GM23338 (cell line): Measurements from ENCODE around the gene CANX. TPM values are rescaled to one million over a fixed set of nuclear protein-coding genes. Genes with fewer than 3 reads are reported as not detected.

ENCODE experiments used
- ATAC-seq: fragments of 200-7000 bp; cut with Tn5 transposase; 3 replicates; pipeline ENCODE4 v1.9.1; 2020
- DNase-seq: peaks from one replicate; pipeline ENCODE4 v3.0.0-alpha.2; 2015; ENCODE audit warnings: low spot score
- H2AFZ ChIP-seq: fragments of 200-600 bp; sonication (generic); 2 replicates; pipeline ENCODE4 v1.8.0; 2016; ENCODE audit warnings: antibody characterized with exemption, mild to moderate bottlenecking, moderate library complexity
- H3F3A ChIP-seq: fragments of 200-600 bp; sonication (generic); replicated peaks from 2 replicates; pipeline ENCODE4 v1.8.0; 2017; ENCODE audit warnings: antibody characterized with exemption, mixed run types, low read depth
- H3K27ac ChIP-seq: fragments of 200-600 bp; sonication (generic); 2 replicates; pipeline ENCODE4 v1.6.1; 2016; ENCODE audit warnings: low read depth
- H3K27me3 ChIP-seq: fragments of 200-600 bp; sonication (generic); 2 replicates; pipeline ENCODE4 v1.8.0; 2016; ENCODE audit warnings: mild to moderate bottlenecking, mixed run types, moderate library complexity; ENCODE audit not compliant: insufficient read depth
- H3K36me3 ChIP-seq: fragments of 200-600 bp; sonication (generic); 2 replicates; pipeline ENCODE4 v1.8.0; 2016; ENCODE audit warnings: mild to moderate bottlenecking; ENCODE audit not compliant: insufficient read depth
- H3K4me1 ChIP-seq: fragments of 200-600 bp; sonication (generic); 2 replicates; pipeline ENCODE4 v1.8.0; 2016; ENCODE audit warnings: mild to moderate bottlenecking, moderate library complexity; ENCODE audit not compliant: insufficient read depth
- H3K4me2 ChIP-seq: fragments of 200-600 bp; sonication (generic); 2 replicates; pipeline ENCODE4 v1.7.1; 2017; ENCODE audit warnings: mixed run types
- H3K4me3 ChIP-seq: fragments of 200-600 bp; sonication (generic); 2 replicates; pipeline ENCODE4 v1.6.1; 2016; ENCODE audit warnings: mixed run types
- H3K79me2 ChIP-seq: fragments of 200-600 bp; sonication (generic); replicated peaks from 2 replicates; pipeline ENCODE4 v1.8.0; 2017; ENCODE audit warnings: mild to moderate bottlenecking; ENCODE audit not compliant: insufficient read depth
- H3K9me2 ChIP-seq: fragments of 200-600 bp; sonication (generic); 2 replicates; pipeline ENCODE4 v1.8.0; 2017; ENCODE audit not compliant: insufficient read depth
- H4K20me1 ChIP-seq: fragments of 200-600 bp; sonication (generic); replicated peaks from 2 replicates; pipeline ENCODE4 v1.8.0; 2017; ENCODE audit warnings: mild to moderate bottlenecking; ENCODE audit not compliant: insufficient read depth
- H3K27ac Mint-ChIP-seq: 2 replicates; pipeline ENCODE4 v1.8.0; 2020; ENCODE audit warnings: inconsistent platforms, mild to moderate bottlenecking, moderate library complexity, mixed read lengths
- H3K27me3 Mint-ChIP-seq: 3 replicates; pipeline ENCODE4 v1.8.0; 2022; ENCODE audit warnings: low read depth, mild to moderate bottlenecking, moderate library complexity, mixed read lengths, inconsistent platforms; ENCODE audit not compliant: insufficient read depth, poor library complexity
- H3K36me3 Mint-ChIP-seq: 3 replicates; pipeline ENCODE4 v1.8.0; 2021; ENCODE audit warnings: low read depth, mild to moderate bottlenecking, inconsistent platforms, moderate library complexity, mixed read lengths
- H3K4me1 Mint-ChIP-seq: 3 replicates; pipeline ENCODE4 v1.8.0; 2020; ENCODE audit warnings: mild to moderate bottlenecking, inconsistent platforms, mixed read lengths
- H3K4me3 Mint-ChIP-seq: 3 replicates; pipeline ENCODE4 v1.8.0; 2021; ENCODE audit warnings: moderate library complexity, mild to moderate bottlenecking, inconsistent platforms, mixed read lengths
- H3K9me3 Mint-ChIP-seq: 3 replicates; pipeline ENCODE4 v1.8.0; 2020; ENCODE audit warnings: moderate library complexity, mild to moderate bottlenecking, inconsistent platforms, mixed read lengths
- CREB1 ChIP-seq: fragments of 250-450 bp; sonication (Bioruptor Pico); IDR thresholded peaks from 2 replicates; pipeline ENCODE4 v1.5.0; 2020; ENCODE audit warnings: low read depth, mild to moderate bottlenecking, moderate library complexity
- CTCF ChIP-seq, 2 experiments: fragments of 200-600 bp in 1 of 2; sonication (generic) in 1 of 2; conservative IDR thresholded peaks; 2 replicates each; pipeline versions ENCODE4 v1.5.1 to v1.6.1; 2016 to 2017; ENCODE audit warnings: antibody characterized with exemption in 2 of 2, low read depth in 2 of 2, mild to moderate bottlenecking in 2 of 2, moderate library complexity in 1 of 2
- ETS1 ChIP-seq: IDR thresholded peaks from 2 replicates; pipeline ENCODE4 v1.6.1; 2016; ENCODE audit warnings: antibody characterized with exemption
- EZH2 ChIP-seq: fragments of 200-600 bp; sonication (generic); IDR thresholded peaks from one replicate; pipeline ENCODE4 v1.8.0; 2017; ENCODE audit warnings: antibody characterized with exemption, mild to moderate bottlenecking, low read depth; ENCODE audit not compliant: unreplicated experiment
- EZH2phosphoT487 ChIP-seq: fragments of 200-600 bp; sonication (generic); IDR thresholded peaks from one replicate; pipeline ENCODE4 v1.8.1; 2018; ENCODE audit warnings: antibody characterized with exemption; ENCODE audit not compliant: unreplicated experiment
- JUNB ChIP-seq: IDR thresholded peaks from one replicate; pipeline ENCODE4 v1.6.1; 2016; ENCODE audit warnings: antibody characterized with exemption; ENCODE audit not compliant: unreplicated experiment
- NANOG ChIP-seq: IDR thresholded peaks from 2 replicates; pipeline ENCODE4 v1.6.1; 2016; ENCODE audit warnings: antibody characterized with exemption, borderline replicate concordance
- POLR2AphosphoS5 ChIP-seq: IDR thresholded peaks from 2 replicates; pipeline ENCODE4 v1.6.1; 2016; ENCODE audit warnings: antibody characterized with exemption, low read depth
- REST ChIP-seq: IDR thresholded peaks from one replicate; pipeline ENCODE4 v1.6.1; 2018; ENCODE audit warnings: antibody characterized with exemption; ENCODE audit not compliant: unreplicated experiment
- STAT1 ChIP-seq: IDR thresholded peaks from one replicate; pipeline ENCODE4 v1.6.1; 2016; ENCODE audit warnings: antibody characterized with exemption; ENCODE audit not compliant: unreplicated experiment
- ZNF114 ChIP-seq: fragments of 250-450 bp; sonication (Bioruptor Pico); IDR thresholded peaks from 2 replicates; pipeline ENCODE4 v1.5.0; 2020; ENCODE audit warnings: mild to moderate bottlenecking, moderate library complexity
- ZNF462 ChIP-seq: fragments of 250-450 bp; sonication (Bioruptor Pico); IDR thresholded peaks from 2 replicates; pipeline ENCODE4 v1.5.0; 2020; ENCODE audit warnings: mild to moderate bottlenecking, moderate library complexity
- polyA plus RNA-seq: library from polyadenylated mRNA; unstranded; fragments of >200 nt; fragmentation: Nextera tagmentation; extraction: Ambion mirVana; gene quantifications from 2 replicates; pipeline ENCODE4 v1.2.1, GENCODE V29; 2016
- total RNA-seq: library from RNA; depleted of rRNA; stranded (reverse); fragments of >200 nt; shearing (Covaris generic); gene quantifications from 2 replicates; pipeline ENCODE4 v1.2.3, GENCODE V29; 2014

The CANX gene
- total and polyA plus RNA-seq, 2 experiments from 2014 or later: 177 to 530 TPM

GRCh38 chr5:179766021-179766725, 67.4 kb downstream of the CANX start:
- Histone ChIP-seq H3K27me3 (no peaks in the 10 kb centered on the region), H3K79me2 (peaks cover 55% of the 10 kb centered on the region), H3K4me2 (no peak overlapping the region), H4K20me1 (peaks cover 33% of the 10 kb centered on the region), H3K9me2 (no peaks in the 10 kb centered on the region), H3F3A (peaks cover 34% of the 10 kb centered on the region; the same call in 1 of the 2 replicates), H3K4me3 (no peak overlapping the region), H3K4me1 (peaks cover 13% of the 10 kb centered on the region; the same call in 1 of the 2 replicates), H2AFZ (no peak overlapping the region), H3K36me3 (peaks cover 38% of the 10 kb centered on the region), H3K27ac (peak overlapping the region; percentile 81; the same call in 1 of the 2 replicates)
- peaks cover 3% of the 10 kb centered on the region for H3K27me3 Mint-ChIP-seq
- H3K4me1 Mint-ChIP-seq: peaks cover 31% of the 10 kb centered on the region
- ATAC-seq (no peak), DNase-seq (no peak)
- H3K4me3 Mint-ChIP-seq: no peak overlapping the region
- peak overlapping the region; percentile 94 for H3K27ac Mint-ChIP-seq
- TF ChIP-seq NANOG (no peak), CTCF (conservative IDR thresholded peaks at IDR 0.05; ENCODE audit: low read depth in 2 of 2) (no peak), STAT1 (no peak), JUNB (no peak), ZNF462 (CRISPR knock-in tag) (no peak), REST (no peak), CREB1 (CRISPR knock-in tag) (no peak), ZNF114 (CRISPR knock-in tag) (no peak), POLR2AphosphoS5 (no peak), EZH2phosphoT487 (no peak), ETS1 (no peak), EZH2 (no peak)
- H3K9me3 Mint-ChIP-seq: no peaks in the 10 kb centered on the region
- peaks cover 55% of the 10 kb centered on the region for H3K36me3 Mint-ChIP-seq
